HCT116 (cell line): ENCODE data around the gene WNT9A. TPM values are rescaled to one million over a fixed set of nuclear protein-coding genes. Genes with fewer than 3 reads are reported as not detected.

Experiments used
- ATAC-seq: fragments of 200-7000 bp; cut with Tn5 transposase; 2 replicates; pipeline ENCODE4 v1.9.1; 2020; ENCODE audit warnings: mild to moderate bottlenecking, moderate library complexity
- BruUV-seq: library from RNA; stranded (reverse); fragments of 400-500 nt; replicated peaks from 2 replicates; lab custom pipeline; 2021; lab: Mats Ljungman, UMichigan
- CTCF ChIA-PET: fragments of 300-600 bp; sonication (Branson Sonifier 250); formaldehyde crosslinking; loops from one replicate; lab custom pipeline; 2021; ENCODE audit warnings: antibody characterized with exemption; lab: Charles Lee
- POLR2A ChIA-PET: fragments of 300-600, 350-600 bp; sonication (Branson Sonifier 250); formaldehyde crosslinking; loops from one replicate; lab custom pipeline; 2021; ENCODE audit warnings: antibody characterized with exemption; lab: Charles Lee
- RAD21 ChIA-PET, 2 experiments: fragments of 300-600 bp; sonication (Branson Sonifier 250); formaldehyde crosslinking; loops; one replicate each; lab custom pipeline; 2023; ENCODE audit warnings: low total read pairs in 2 of 2; ENCODE audit not compliant: uncharacterized antibody in 2 of 2, unreplicated experiment in 2 of 2, low non-redundant PET in 1 of 2; lab: Charles Lee
- DNase-seq: peaks from one replicate; pipeline ENCODE4 v3.0.0-alpha.2; 2010; ENCODE audit warnings: low read depth, low spot score
- H2AFZ ChIP-seq: fragments of 200-600 bp; shearing (Covaris generic), sonication (generic); 2 replicates; pipeline ENCODE4 v1.6.1; 2017; ENCODE audit warnings: low read depth, mixed run types, mixed read lengths, antibody characterized with exemption, low read length; ENCODE audit not compliant: poor library complexity, severe bottlenecking
- H3K27ac ChIP-seq: 2 replicates; pipeline ENCODE4 v1.5.1; 2012; ENCODE audit warnings: low read depth, low read length
- H3K27me3 ChIP-seq: fragments of 200-600 bp; sonication (generic); 2 replicates; pipeline ENCODE4 v1.6.1; 2016; ENCODE audit warnings: mixed run types, low read length, mixed read lengths; ENCODE audit not compliant: insufficient read depth
- H3K36me3 ChIP-seq, 2 experiments: fragments of 200-500 bp in 1 of 2; fragments of 200-600 bp in 1 of 2; sonication (Bioruptor generic) in 1 of 2; sonication (generic) in 1 of 2; 2 replicates each; pipeline versions ENCODE4 v1.5.1 to v1.6.1; 2014 to 2016; ENCODE audit warnings: low read length in 2 of 2, inconsistent platforms in 1 of 2, mixed read lengths in 1 of 2, mixed run types in 1 of 2; ENCODE audit not compliant: insufficient read depth in 2 of 2, control insufficient read depth in 1 of 2
- H3K4me1 ChIP-seq, 2 experiments: fragments of 200-600 bp in 1 of 2; sonication (generic) in 1 of 2; 2 replicates each; pipeline versions ENCODE4 v1.5.1 to v1.6.1; 2012 to 2017; ENCODE audit warnings: low read length in 2 of 2, inconsistent platforms in 1 of 2, mild to moderate bottlenecking in 1 of 2, mixed read lengths in 1 of 2, mixed run types in 1 of 2, moderate library complexity in 1 of 2; ENCODE audit not compliant: insufficient read depth in 2 of 2, control insufficient read depth in 1 of 2
- H3K4me2 ChIP-seq: fragments of 200-600 bp; sonication (generic); 2 replicates; pipeline ENCODE4 v1.6.1; 2017; ENCODE audit warnings: mixed run types, low read length, mixed read lengths
- H3K4me3 ChIP-seq, 2 experiments: fragments of 200-600 bp in 1 of 2; sonication (generic) in 1 of 2; replicated peaks in 1 of 2; 2 replicates each; pipeline ENCODE4 v1.5.1; 2011 to 2016; ENCODE audit warnings: low read length in 2 of 2, control low read depth in 1 of 2, low read depth in 1 of 2, mild to moderate bottlenecking in 1 of 2, mixed read lengths in 1 of 2, mixed run types in 1 of 2
- H3K79me2 ChIP-seq: fragments of 200-600 bp; sonication (generic); 2 replicates; pipeline ENCODE4 v1.6.1; 2017; ENCODE audit warnings: mild to moderate bottlenecking, mixed run types, low read length, moderate library complexity, mixed read lengths; ENCODE audit not compliant: insufficient read depth
- H3K9ac ChIP-seq: fragments of 200-600 bp; sonication (generic); 2 replicates; pipeline ENCODE4 v1.6.1; 2016; ENCODE audit warnings: low read length, mixed read lengths
- H3K9me2 ChIP-seq: fragments of 200-600 bp; sonication (generic), shearing (Covaris generic); 2 replicates; pipeline ENCODE4 v1.6.1; 2017; ENCODE audit warnings: mixed run types, mild to moderate bottlenecking, moderate library complexity; ENCODE audit not compliant: insufficient read depth
- H3K9me3 ChIP-seq, 2 experiments: fragments of 200-500 bp in 1 of 2; fragments of 200-600 bp in 1 of 2; sonication (Bioruptor generic) in 1 of 2; sonication (generic) in 1 of 2; 2 replicates each; pipeline ENCODE4 v1.6.1; 2014 to 2017; ENCODE audit warnings: low read length in 2 of 2, mixed read lengths in 2 of 2, inconsistent platforms in 1 of 2, low read depth in 1 of 2, mild to moderate bottlenecking in 1 of 2, mixed run types in 1 of 2, moderate library complexity in 1 of 2; ENCODE audit not compliant: control insufficient read depth in 1 of 2, insufficient read depth in 1 of 2
- H4K20me1 ChIP-seq: fragments of 200-600 bp; sonication (generic), shearing (Covaris generic); 2 replicates; pipeline ENCODE4 v1.6.1; 2017; ENCODE audit warnings: mixed run types, mild to moderate bottlenecking, moderate library complexity; ENCODE audit not compliant: insufficient read depth
- ATF3 ChIP-seq: IDR thresholded peaks from 2 replicates; pipeline ENCODE4 v1.6.1; 2012
- CBX3 ChIP-seq: IDR thresholded peaks from 2 replicates; pipeline ENCODE4 v1.6.1; 2012; ENCODE audit warnings: low read depth
- CEBPB ChIP-seq: IDR thresholded peaks from 2 replicates; pipeline ENCODE4 v1.6.1; 2012; ENCODE audit warnings: low read depth
- CTCF ChIP-seq, 3 experiments: fragments of 200-600 bp in 1 of 3; sonication (generic) in 1 of 3; IDR thresholded peaks in 2 of 3; conservative IDR thresholded peaks in 1 of 3; 2 replicates each; pipeline ENCODE4 v1.5.1; 2012 to 2017; ENCODE audit warnings: low read depth in 2 of 3, low read length in 2 of 3, antibody characterized with exemption in 1 of 3, borderline replicate concordance in 1 of 3, control low read depth in 1 of 3, mild to moderate bottlenecking in 1 of 3, mixed read lengths in 1 of 3, mixed run types in 1 of 3, moderate library complexity in 1 of 3; ENCODE audit not compliant: insufficient read depth in 1 of 3
- EGR1 ChIP-seq: IDR thresholded peaks from 2 replicates; pipeline ENCODE4 v1.6.1; 2012; ENCODE audit warnings: low read depth
- ELF1 ChIP-seq: IDR thresholded peaks from 2 replicates; pipeline ENCODE4 v1.6.1; 2012; ENCODE audit warnings: low read depth, borderline replicate concordance
- EZH2phosphoT487 ChIP-seq: fragments of 200-600 bp; IDR thresholded peaks from 2 replicates; pipeline ENCODE4 v1.6.1; 2018; ENCODE audit warnings: antibody characterized with exemption, borderline replicate concordance
- FOSL1 ChIP-seq: IDR thresholded peaks from 2 replicates; pipeline ENCODE4 v1.6.1; 2012; ENCODE audit warnings: low read depth
- MAX ChIP-seq: IDR thresholded peaks from 2 replicates; pipeline ENCODE4 v1.6.1; 2012
- POLR2A ChIP-seq: IDR thresholded peaks from 2 replicates; pipeline ENCODE4 v1.7.0; 2011; ENCODE audit warnings: borderline replicate concordance; ENCODE audit not compliant: insufficient read depth, insufficient read length; ENCODE audit errors: extremely low read depth
- POLR2AphosphoS5 ChIP-seq: IDR thresholded peaks from 2 replicates; pipeline ENCODE4 v1.6.1; 2011; ENCODE audit warnings: mild to moderate bottlenecking, low read depth, low read length, moderate library complexity
- REST ChIP-seq: IDR thresholded peaks from 2 replicates; pipeline ENCODE4 v1.6.1; 2012; ENCODE audit warnings: low read depth
- SP1 ChIP-seq: IDR thresholded peaks from 2 replicates; pipeline ENCODE4 v1.6.1; 2012; ENCODE audit warnings: low read depth
- TCF7L2 ChIP-seq: IDR thresholded peaks from 2 replicates; pipeline ENCODE4 v1.7.0; 2011; ENCODE audit warnings: borderline replicate concordance, inconsistent platforms; ENCODE audit not compliant: insufficient read depth, insufficient read length; ENCODE audit errors: extremely low read depth
- YY1 ChIP-seq: IDR thresholded peaks from 2 replicates; pipeline ENCODE4 v1.6.1; 2011; ENCODE audit warnings: low read length, low read depth, moderate library complexity, mild to moderate bottlenecking; ENCODE audit not compliant: insufficient replicate concordance; ENCODE audit errors: extremely low read depth
- ZFX ChIP-seq: fragments of 450-650 bp; IDR thresholded peaks from 2 replicates; pipeline ENCODE4 v1.6.1; 2017
- intact Hi-C: fragments of 100-400 bp; cut with micrococcal nuclease; formaldehyde crosslinking; loops from 2 replicates; pipeline ENCODE4 v1.10.0; 2022
- total RNA-seq: library from RNA; stranded (reverse); gene quantifications from one replicate; pipeline ENCODE4 v1.2.1, GENCODE V29; 2021; ENCODE audit not compliant: unreplicated experiment

WNT9A gene
- total RNA-seq, 1 experiment from 2014 or later: 5.6 TPM

- H3K9me3 ChIP-seq: no peaks in the 10 kb centered on the region
- H3K4me1 ChIP-seq: peaks cover 5 to 27% of the 10 kb centered on the region in 2 experiments; a peak in 3 of 4 replicates
- TF ChIP-seq EZH2phosphoT487: no peak
- no peak for TF ChIP-seq FOSL1
- TF ChIP-seq POLR2AphosphoS5: no peak
- no peak for TF ChIP-seq POLR2A
- no peak for TF ChIP-seq CEBPB
- no peak for TF ChIP-seq EGR1
- no peak for TF ChIP-seq SP1
- TF ChIP-seq ELF1: no peak
- no peak for TF ChIP-seq REST
- TF ChIP-seq ATF3: no peak
- TF ChIP-seq YY1: no peak
- no peak for TF ChIP-seq ZFX
- no peak for TF ChIP-seq CBX3
- TF ChIP-seq MAX: no peak
- TF ChIP-seq CTCF (IDR thresholded peaks at IDR 0.05 in 2 of 3, conservative IDR thresholded peaks at IDR 0.05 in 1 of 3; ENCODE audit: borderline replicate concordance in 1 of 3, insufficient read depth in 1 of 3, low read depth in 2 of 3, low read length in 2 of 3): no peak
- no peak for TF ChIP-seq TCF7L2
- no peak overlapping the region for H3K9ac ChIP-seq
- ChIA-PET CTCF (no interaction called here), RAD21 (no interaction called here), POLR2A (no interaction called here)
- no peaks in the 10 kb centered on the region for H4K20me1 ChIP-seq
- no peak overlapping the region for H2AFZ ChIP-seq
- intact Hi-C loops: no loop called here
- no peaks in the 10 kb centered on the region for H3K79me2 ChIP-seq
- H3K4me2 ChIP-seq: no peak overlapping the region
- H3K36me3 ChIP-seq: no peaks in the 10 kb centered on the region
- H3K27ac ChIP-seq: no peak overlapping the region
- no peak overlapping the region for H3K4me3 ChIP-seq
- no peaks in the 10 kb centered on the region for H3K27me3 ChIP-seq
- no peak for ATAC-seq
- DNase-seq: no peak
- H3K9me2 ChIP-seq: no peaks in the 10 kb centered on the region
- BruUV-seq: no TSS peak
These were observed 56.3 kb downstream of the WNT9A start for GRCh38 chr1:227891223-227891954.
